ENCODE results near the gene COPS7A. TPM values are rescaled to one million over a fixed set of nuclear protein-coding genes. Genes with fewer than 3 reads are reported as not detected.

Gene COPS7A, protein sequence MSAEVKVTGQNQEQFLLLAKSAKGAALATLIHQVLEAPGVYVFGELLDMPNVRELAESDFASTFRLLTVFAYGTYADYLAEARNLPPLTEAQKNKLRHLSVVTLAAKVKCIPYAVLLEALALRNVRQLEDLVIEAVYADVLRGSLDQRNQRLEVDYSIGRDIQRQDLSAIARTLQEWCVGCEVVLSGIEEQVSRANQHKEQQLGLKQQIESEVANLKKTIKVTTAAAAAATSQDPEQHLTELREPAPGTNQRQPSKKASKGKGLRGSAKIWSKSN
- total RNA-seq, result 68.1 and 78.1 TPM in 2 replicates

DNA sequence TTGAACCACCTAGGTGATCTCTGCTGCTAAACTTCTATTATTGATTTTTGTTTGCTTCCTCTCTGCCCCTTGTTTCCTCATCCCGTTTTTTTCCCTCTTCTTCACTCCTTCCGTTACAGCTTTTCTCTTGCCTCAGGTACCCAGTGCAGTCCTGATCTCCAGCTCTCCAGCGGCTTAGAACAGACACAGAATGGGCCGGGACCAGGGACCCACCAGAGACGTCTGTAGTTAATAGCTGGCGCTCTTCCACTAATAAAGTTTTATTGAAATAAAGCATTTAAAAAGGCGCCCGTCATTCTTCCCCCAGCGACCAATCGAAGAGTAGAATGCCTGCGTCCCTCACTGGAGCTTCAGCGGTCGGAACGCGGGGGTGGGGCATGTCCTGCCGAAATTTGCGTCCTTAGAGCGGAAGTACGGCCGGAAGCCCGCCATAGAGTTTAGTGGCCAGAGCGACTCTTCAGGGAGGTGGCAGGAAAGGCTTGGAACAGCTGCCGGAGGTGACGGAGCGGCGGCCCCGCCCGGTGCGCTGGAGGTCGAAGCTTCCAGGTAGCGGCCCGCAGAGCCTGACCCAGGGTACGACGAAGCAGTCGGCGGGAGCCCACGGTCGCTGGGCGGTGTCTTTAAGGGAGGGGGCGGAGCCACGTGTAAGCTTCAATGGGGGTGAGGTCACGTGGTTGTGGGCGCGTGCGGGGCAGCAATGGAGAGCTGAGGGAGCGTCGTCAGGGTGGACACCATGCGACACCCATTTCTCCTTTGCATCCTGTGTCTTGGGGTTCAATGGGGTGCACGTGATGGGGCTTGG is at the start of gene COPS7A:
COPS7A (plus strand) TSS at position 440 of the 802 bp plus-strand sequence. CDS start 611 bp downstream, outside the sequence.

DNA sequence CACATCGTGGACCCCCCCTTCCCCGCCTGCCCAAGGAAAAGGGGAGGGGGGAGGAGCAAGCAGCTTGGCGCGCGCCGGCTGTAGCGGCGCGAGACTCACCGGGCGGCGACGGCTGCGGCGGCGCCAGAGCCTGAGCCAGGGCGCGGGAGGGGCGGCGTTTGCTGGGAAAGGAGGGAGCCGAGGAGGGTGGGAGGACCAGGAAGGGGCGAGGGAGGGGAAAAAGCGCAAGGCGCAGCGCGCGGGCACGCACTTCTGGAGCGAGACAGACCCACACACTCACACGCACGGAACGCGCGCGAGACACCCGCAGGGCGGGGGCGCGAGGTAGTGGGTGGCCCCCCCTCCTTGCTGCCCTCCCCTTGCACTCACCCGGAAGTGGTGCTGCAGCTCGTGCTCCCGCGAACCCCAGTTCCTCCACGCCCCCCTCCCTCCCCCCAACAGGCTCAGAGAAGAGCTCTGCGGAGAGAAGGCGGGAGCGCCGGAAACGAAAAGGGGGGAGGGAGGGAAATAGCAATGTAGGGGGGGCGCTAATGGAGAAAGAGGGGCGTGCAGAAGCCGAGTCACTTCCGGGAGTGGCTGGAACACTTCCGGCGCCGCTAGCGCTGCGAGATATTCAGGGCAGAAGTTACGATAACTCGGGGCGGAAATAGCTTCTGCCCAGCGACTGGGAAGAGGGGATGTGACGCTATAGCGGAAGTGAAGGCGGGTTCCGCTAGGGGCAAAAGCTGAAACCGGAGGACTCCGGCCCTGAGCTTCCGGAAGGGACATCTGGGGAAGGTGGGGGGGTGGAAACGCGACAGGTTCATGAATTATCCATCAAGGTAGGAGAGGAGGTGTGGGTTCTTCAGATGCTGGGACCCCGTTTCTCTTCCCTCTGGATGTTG is 34.6 kb upstream of the COPS7A start, which contains the start of gene ZNF384:
ZNF384 (minus strand) TSS at position 377 of the 884 bp plus-strand sequence. CDS start 9,855 bp downstream, outside the sequence.

DNA sequence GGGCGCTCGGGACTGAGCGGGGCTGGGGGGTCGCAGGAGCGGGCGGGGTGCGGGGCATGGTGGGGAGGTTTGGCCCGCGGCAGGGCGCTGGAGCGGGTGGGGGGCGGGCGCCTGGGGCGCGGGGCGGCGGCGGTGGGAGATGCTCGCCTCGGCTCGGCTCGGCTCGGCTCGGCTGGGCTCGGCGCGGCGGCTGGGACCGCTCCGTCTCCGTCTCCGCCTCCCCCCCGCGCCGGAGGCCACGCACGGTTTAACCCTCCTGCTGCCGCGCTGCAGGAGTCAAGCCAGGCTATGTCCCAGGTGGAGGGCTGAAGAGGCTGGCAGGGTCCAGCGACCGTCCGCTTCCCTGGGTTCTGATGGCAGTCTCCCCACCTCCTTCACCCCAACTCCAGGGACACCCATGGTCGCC is 23.2 kb upstream of the COPS7A start, which contains the start of gene PIANP:
PIANP (minus strand) TSS at position 170 of the 406 bp plus-strand sequence. CDS start 2,754 bp downstream, outside the sequence.

DNA sequence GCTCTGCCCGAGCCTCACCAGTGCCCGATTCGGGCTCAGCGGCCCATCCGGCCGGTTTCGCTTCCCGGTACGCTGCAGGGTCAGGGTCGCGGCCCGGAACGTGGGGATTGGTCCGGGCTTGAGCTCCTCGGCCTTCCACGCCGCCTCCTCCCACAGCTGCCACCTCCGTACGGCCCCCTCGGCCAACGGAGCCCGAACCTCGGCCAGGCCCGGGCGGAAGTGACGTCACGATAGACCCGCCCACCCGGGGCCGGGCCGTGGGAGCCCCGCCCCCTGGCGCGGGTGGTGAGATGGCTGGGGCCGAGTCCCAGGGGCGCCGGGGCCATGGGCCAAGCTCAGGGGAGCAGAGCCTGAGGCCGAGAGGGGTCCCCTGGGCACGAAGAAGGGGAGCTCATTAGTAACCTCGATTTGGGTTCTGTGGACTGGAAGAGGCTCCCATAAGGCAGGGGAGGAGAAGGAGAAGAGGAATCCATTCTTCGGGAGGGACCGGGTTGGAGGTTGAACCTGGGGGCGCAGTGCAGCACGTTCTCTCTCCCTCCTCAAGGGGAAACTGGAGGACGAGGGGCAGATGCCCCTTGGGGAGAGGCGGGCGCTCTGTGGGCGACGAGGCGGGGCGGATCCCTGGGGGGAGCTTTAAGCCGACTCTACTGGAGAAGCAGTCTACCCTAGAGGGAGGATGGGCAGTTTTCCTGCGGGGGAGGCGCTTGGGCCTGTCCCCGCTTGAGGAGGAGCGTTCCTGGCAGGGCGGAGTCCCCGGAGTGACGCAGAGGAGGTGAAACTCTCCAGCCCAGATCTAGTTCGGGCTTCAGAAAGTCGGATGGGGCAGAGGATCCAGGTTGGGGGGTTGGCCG is 29.3 kb downstream of the COPS7A start, which contains the start of gene MLF2:
MLF2 (minus strand) TSS at position 221 of the 851 bp plus-strand sequence. CDS start 807 bp downstream, outside the sequence.

DNA sequence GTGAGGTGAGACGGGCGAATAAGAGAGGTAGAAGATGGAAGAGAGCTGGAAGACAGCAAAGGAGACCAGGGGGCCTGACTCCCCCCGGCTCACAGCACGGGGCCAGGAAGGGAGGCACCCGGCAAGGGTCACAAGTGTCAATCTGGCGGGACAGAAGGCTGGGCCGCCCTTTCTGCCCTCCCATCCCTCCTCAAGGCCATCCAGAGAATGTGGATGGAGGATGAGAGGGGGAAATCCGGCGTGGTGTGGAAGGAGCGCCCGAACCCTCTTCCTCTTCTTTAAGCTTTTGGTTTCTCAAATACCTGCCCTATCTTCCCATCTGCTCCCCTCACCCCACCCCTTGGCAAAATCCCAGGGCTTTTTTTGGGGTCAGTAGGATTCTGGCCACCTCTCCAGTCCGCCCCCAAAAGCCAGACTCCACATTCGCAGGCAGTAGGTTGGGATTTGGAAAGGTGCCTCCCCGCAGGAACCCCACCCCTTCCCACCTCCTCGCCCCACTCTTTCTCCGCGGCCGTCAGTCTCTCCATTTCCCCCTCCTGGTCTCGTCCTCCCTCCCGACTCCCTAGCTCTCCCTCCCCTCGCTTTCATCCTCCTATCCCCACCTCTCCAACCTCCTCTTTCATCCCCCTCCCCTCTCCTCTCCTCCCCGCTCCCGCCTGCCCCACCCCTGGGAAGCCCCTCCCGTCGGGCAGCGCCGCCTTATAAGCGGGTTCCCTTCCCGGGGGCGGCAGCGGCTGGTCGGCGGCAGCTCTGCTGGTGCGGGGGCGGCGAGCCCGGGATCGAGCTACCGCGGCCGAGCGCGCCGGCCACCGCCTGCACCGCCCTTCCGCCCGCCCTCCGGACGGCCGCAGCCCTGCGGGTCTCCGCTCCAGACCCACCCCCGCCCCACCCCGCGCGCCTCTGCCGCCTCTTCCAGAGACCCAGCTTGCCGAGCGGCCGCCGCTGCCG is 42.1 kb downstream of the COPS7A start, which contains the start of gene PTMS:
PTMS (plus strand) TSS at position 730 of the 948 bp plus-strand sequence. CDS start 343 bp downstream, outside the sequence.

DNA sequence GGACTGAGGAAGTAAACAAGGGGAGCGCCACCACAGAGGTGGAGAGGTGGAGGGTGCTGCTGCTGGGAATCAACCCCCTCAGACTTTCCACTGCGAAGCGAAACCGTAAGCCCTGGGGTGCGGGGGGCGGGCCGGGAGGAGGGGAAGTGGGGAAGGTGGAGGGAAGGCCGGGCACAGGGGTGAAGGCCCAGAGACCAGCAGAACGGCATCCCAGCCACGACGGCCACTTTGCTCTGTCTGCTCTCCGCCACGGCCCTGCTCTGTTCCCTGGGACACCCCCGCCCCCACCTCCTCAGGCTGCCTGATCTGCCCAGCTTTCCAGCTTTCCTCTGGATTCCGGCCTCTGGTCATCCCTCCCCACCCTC is 48.5 kb downstream of the COPS7A start, which contains the start of gene LAG3:
LAG3 (plus strand) TSS at position 190 of the 365 bp plus-strand sequence. CDS start 333 bp downstream, outside the sequence.

Other genes with a start within 250 kb of the COPS7A start
- 39.6 and 73.5 TPM in 2 replicates for gene MRPL51, start 230.8 kb upstream of the COPS7A start, total RNA-seq
- 42.2 and 227 TPM in 2 replicates for gene NCAPD2, start 229.9 kb upstream of the COPS7A start, total RNA-seq
- gene GAPDH, start 189.5 kb upstream of the COPS7A start, total RNA-seq, result 5,203 and 7,437 TPM in 2 replicates
- gene IFFO1, start 168.0 kb upstream of the COPS7A start, total RNA-seq, result 8.1 and 13.4 TPM in 2 replicates
- 28.6 and 36.3 TPM in 2 replicates for gene NOP2, start 155.8 kb upstream of the COPS7A start, total RNA-seq
- gene CHD4, start 116.7 kb upstream of the COPS7A start, total RNA-seq, result 236 and 412 TPM in 2 replicates
- 2.1 and 3.0 TPM in 2 replicates for gene LPAR5, start 88.1 kb upstream of the COPS7A start, total RNA-seq
- gene ACRBP, start 76.6 kb upstream of the COPS7A start, total RNA-seq, result 0.49 and 8.7 TPM in 2 replicates
- gene ING4, start 60.9 kb upstream of the COPS7A start, total RNA-seq, result 14.5 and 50.5 TPM in 2 replicates
- gene ZNF384, start 34.7 kb upstream of the COPS7A start, total RNA-seq, result 28.8 and 35.1 TPM in 2 replicates
- 0.16 and 2.9 TPM in 2 replicates for gene PIANP, start 23.2 kb upstream of the COPS7A start, total RNA-seq
- 231 and 260 TPM in 2 replicates for gene MLF2, start 29.1 kb downstream of the COPS7A start, total RNA-seq
- gene PTMS, start 42.3 kb downstream of the COPS7A start, total RNA-seq, result 115 and 146 TPM in 2 replicates
- under 0.01 and 0.13 TPM in 2 replicates for gene LAG3, start 48.5 kb downstream of the COPS7A start, total RNA-seq
- gene CD4, start 65.5 kb downstream of the COPS7A start, total RNA-seq, result 0.33 and 1.3 TPM in 2 replicates
- 0.33 and 3.7 TPM in 2 replicates for gene GPR162, start 97.8 kb downstream of the COPS7A start, total RNA-seq
- gene P3H3, start 104.4 kb downstream of the COPS7A start, total RNA-seq, result 46.9 and 49.6 TPM in 2 replicates
- 0.51 and 1.5 TPM in 2 replicates for gene GNB3, start 116.9 kb downstream of the COPS7A start, total RNA-seq
- 7.2 and 171 TPM in 2 replicates for gene CDCA3, start 127.2 kb downstream of the COPS7A start, total RNA-seq
- gene USP5, start 128.1 kb downstream of the COPS7A start, total RNA-seq, result 62.2 and 84.6 TPM in 2 replicates
- 569 and 954 TPM in 2 replicates for gene TPI1, start 143.5 kb downstream of the COPS7A start, total RNA-seq
- 13.9 and 18.4 TPM in 2 replicates for gene SPSB2, start 149.3 kb downstream of the COPS7A start, total RNA-seq
- gene LRRC23, start 180.8 kb downstream of the COPS7A start, total RNA-seq, result 7.5 and 11.8 TPM in 2 replicates
- gene ENO2, start 190.5 kb downstream of the COPS7A start, total RNA-seq, result 16.0 and 17.5 TPM in 2 replicates
- 34.4 and 55.0 TPM in 2 replicates for gene ATN1, start 203.9 kb downstream of the COPS7A start, total RNA-seq
- gene RNU7-1, start 219.8 kb downstream of the COPS7A start, total RNA-seq, result not detected in 2 replicates
- gene C12orf57, start 220.0 kb downstream of the COPS7A start, total RNA-seq, result 147 and 190 TPM in 2 replicates
- 9.6 and 21.9 TPM in 2 replicates for gene PTPN6, start 227.3 kb downstream of the COPS7A start, total RNA-seq
- 391 and 420 TPM in 2 replicates for gene PHB2, start 246.6 kb downstream of the COPS7A start, total RNA-seq
- gene EMG1, start 246.9 kb downstream of the COPS7A start, total RNA-seq, result 26.1 and 66.8 TPM in 2 replicates